CD14-positive monocyte (primary cell): ENCODE data around the gene CCP110. TPM values are rescaled to one million over a fixed set of nuclear protein-coding genes. Genes with fewer than 3 reads are reported as not detected.
A peak's percentile ranks its signal among the peaks of the same experiment; 100 is the strongest.

Experiments used
- DNase-seq, 3 donors: peaks; one replicate each; pipeline ENCODE4 v3.0.0-alpha.2; 2011 to 2022
- H2AFZ ChIP-seq: 2 replicates; pipeline ENCODE4 v1.6.0; 2012; ENCODE audit warnings: mild to moderate bottlenecking, low read depth, low read length, inconsistent platforms; ENCODE audit not compliant: insufficient read depth, poor library complexity, severe bottlenecking
- H3K27ac ChIP-seq, 2 donors: 1 replicate in 1 of 2; 2 replicates in 1 of 2; pipeline ENCODE4 v1.5.1; 2012 to 2013; ENCODE audit warnings: low read length in 2 of 2, control low read depth in 1 of 2, inconsistent platforms in 1 of 2, low read depth in 1 of 2, mild to moderate bottlenecking in 1 of 2
- H3K27me3 ChIP-seq, 2 donors: one replicate each; pipeline versions ENCODE4 v1.6.0 to v1.6.1; 2011 to 2013; ENCODE audit warnings: low read length in 2 of 2; ENCODE audit not compliant: control insufficient read depth in 2 of 2, insufficient read depth in 2 of 2
- H3K36me3 ChIP-seq, 2 donors: replicated peaks in 1 of 2; 1 replicate in 1 of 2; 2 replicates in 1 of 2; pipeline versions ENCODE4 v1.5.1 to v1.6.1; 2012 to 2013; ENCODE audit warnings: low read length in 2 of 2, control low read depth in 1 of 2, inconsistent platforms in 1 of 2, mild to moderate bottlenecking in 1 of 2; ENCODE audit not compliant: insufficient read depth in 2 of 2, control insufficient read depth in 1 of 2
- H3K4me1 ChIP-seq, 2 donors: 1 replicate in 1 of 2; 2 replicates in 1 of 2; pipeline versions ENCODE4 v1.5.1 to v1.6.1; 2012 to 2013; ENCODE audit warnings: low read length in 2 of 2, control low read depth in 1 of 2, inconsistent platforms in 1 of 2, mild to moderate bottlenecking in 1 of 2, moderate library complexity in 1 of 2; ENCODE audit not compliant: insufficient read depth in 2 of 2, control insufficient read depth in 1 of 2
- H3K4me2 ChIP-seq: replicated peaks from 2 replicates; pipeline ENCODE3; 2012; ENCODE audit warnings: low read length, moderate library complexity, mild to moderate bottlenecking; ENCODE audit not compliant: poor library complexity, severe bottlenecking; ENCODE audit errors: extremely low read depth
- H3K4me3 ChIP-seq, 3 experiments: fragments of 200-600 bp in 1 of 3; sonication (generic) in 1 of 3; replicated peaks in 1 of 3; 1 replicate in 2 of 3; 2 replicates in 1 of 3; pipeline ENCODE4 v1.5.1; 2011 to 2013; ENCODE audit warnings: low read length in 3 of 3, mild to moderate bottlenecking in 3 of 3, control low read depth in 2 of 3, low read depth in 2 of 3, inconsistent platforms in 1 of 3, moderate library complexity in 1 of 3
- H3K79me2 ChIP-seq: 2 replicates; pipeline ENCODE4 v1.6.0; 2012; ENCODE audit warnings: mild to moderate bottlenecking, control low read depth, inconsistent platforms, low read length, moderate library complexity; ENCODE audit not compliant: insufficient read depth
- H3K9ac ChIP-seq: 2 replicates; pipeline ENCODE4 v1.6.0; 2017; ENCODE audit warnings: low read length, mild to moderate bottlenecking; ENCODE audit not compliant: insufficient read depth, poor library complexity, severe bottlenecking
- H3K9me3 ChIP-seq, 2 donors: replicated peaks in 1 of 2; 1 replicate in 1 of 2; 2 replicates in 1 of 2; pipeline versions ENCODE4 v1.5.1 to v1.6.1; 2012 to 2013; ENCODE audit warnings: low read length in 2 of 2, control low read depth in 1 of 2; ENCODE audit not compliant: control insufficient read depth in 1 of 2, insufficient read depth in 1 of 2
- H4K20me1 ChIP-seq: 2 replicates; pipeline ENCODE4 v1.6.0; 2012; ENCODE audit warnings: mild to moderate bottlenecking, low read length, control low read depth, moderate library complexity; ENCODE audit not compliant: insufficient read depth
- H3K27ac Mint-ChIP-seq, 7 donors: one replicate each; pipeline ENCODE4 v1.8.0; 2020; ENCODE audit warnings: mild to moderate bottlenecking in 7 of 7, mixed read lengths in 7 of 7, moderate library complexity in 6 of 7, inconsistent platforms in 2 of 7
- H3K27me3 Mint-ChIP-seq, 3 donors: one replicate each; pipeline ENCODE4 v1.8.0; 2021 to 2022; ENCODE audit warnings: low read depth in 3 of 3, mild to moderate bottlenecking in 3 of 3, mixed read lengths in 3 of 3, moderate library complexity in 3 of 3, inconsistent platforms in 1 of 3
- H3K36me3 Mint-ChIP-seq, 2 donors: one replicate each; pipeline ENCODE4 v1.8.0; 2020; ENCODE audit warnings: mixed read lengths in 2 of 2, inconsistent platforms in 1 of 2, mild to moderate bottlenecking in 1 of 2
- H3K4me1 Mint-ChIP-seq: one replicate; pipeline ENCODE4 v1.8.0; 2020; ENCODE audit warnings: mild to moderate bottlenecking, mixed read lengths
- H3K4me3 Mint-ChIP-seq, 2 donors: one replicate each; pipeline ENCODE4 v1.8.0; 2020; ENCODE audit warnings: mild to moderate bottlenecking in 2 of 2, mixed read lengths in 2 of 2, moderate library complexity in 1 of 2
- H3K9me3 Mint-ChIP-seq, 7 donors: one replicate each; pipeline ENCODE4 v1.8.0; 2020 to 2022; ENCODE audit warnings: mixed read lengths in 7 of 7, mild to moderate bottlenecking in 6 of 7, moderate library complexity in 6 of 7, inconsistent platforms in 2 of 7
- CTCF ChIP-seq: fragments of 200-600 bp; IDR thresholded peaks from one replicate; pipeline ENCODE4 v1.8.0; 2022; ENCODE audit warnings: antibody characterized with exemption, mild to moderate bottlenecking
- WGBS: methylation state at CpG from one replicate; pipeline ENCODE4 v1.1.5; 2013; ENCODE audit warnings: missing lambda C conversion rate; ENCODE audit not compliant: insufficient coverage; 5-methylcytosine and 5-hydroxymethylcytosine counted together
- intact Hi-C, 2 donors: fragments of 100-400 bp; cut with micrococcal nuclease; formaldehyde crosslinking; loops; one replicate each; pipeline versions ENCODE4 v1.15.0 to v1.15.1; 2023
- polyA plus RNA-seq, 3 donors: library from polyadenylated mRNA; depleted of rRNA in 1 of 3; unstranded in 2 of 3; stranded (reverse) in 1 of 3; fragments of 300-500 nt in 2 of 3; fragments of >200 nt in 1 of 3; fragmentation: Illumina TruSeq in 2 of 3; gene quantifications; 1 replicate in 2 of 3; 2 replicates in 1 of 3; pipeline ENCODE4 v1.2.3, GENCODE V29; 2012 to 2021

The CCP110 gene
- polyA plus RNA-seq, 3 donors, result 3.5 to 6.2 (median 6.1) TPM

- H2AFZ ChIP-seq, result no peak overlapping the region
- no peaks in the 10 kb centered on the region for H3K79me2 ChIP-seq
- peaks cover 84 to 98% of the 10 kb centered on the region in 2 donors for H3K36me3 Mint-ChIP-seq
- 100% methylated on average over 2 of the region's 10 CpGs for WGBS
- intact Hi-C loops, result loop anchor here in 1 of 2 donors (5.0 kb wide), 1 partner anchor 60 kb away; no protein-coding TSS in a partner anchor
- H3K9ac ChIP-seq, result no peak overlapping the region
- H3K27ac Mint-ChIP-seq, result no peak overlapping the region
- no peak for DNase-seq
- peaks cover 6 to 18% (median 8%) of the 10 kb centered on the region in 7 donors for H3K9me3 Mint-ChIP-seq
- H3K27me3 ChIP-seq, result no peaks in the 10 kb centered on the region
- H3K27ac ChIP-seq, result no peak overlapping the region
- H4K20me1 ChIP-seq, result no peaks in the 10 kb centered on the region
- H3K9me3 ChIP-seq, result peaks cover 6 to 7% of the 10 kb centered on the region in 2 donors
- no peak overlapping the region for H3K4me2 ChIP-seq
- peaks cover 6% of the 10 kb centered on the region for H3K4me1 Mint-ChIP-seq
- H3K4me1 ChIP-seq, result no peaks in the 10 kb centered on the region
- H3K36me3 ChIP-seq, result peaks cover 75 to 97% of the 10 kb centered on the region in 2 donors
- H3K4me3 ChIP-seq, result no peak overlapping the region
- H3K27me3 Mint-ChIP-seq, result peaks cover 0 to 1% (median 0%) of the 10 kb centered on the region in 3 donors
- H3K4me3 Mint-ChIP-seq, result no peak overlapping the region
- TF ChIP-seq CTCF, result no peak
These were observed 58.5 kb downstream of the CCP110 start for GRCh38 chr16:19582050-19582831.

- Histone ChIP-seq H3K36me3 (peaks cover 59 to 93% of the 10 kb centered on the region in 2 donors), H2AFZ (no peak overlapping the region), H3K27ac (no peak overlapping the region), H4K20me1 (no peaks in the 10 kb centered on the region), H3K4me2 (no peak overlapping the region), H3K79me2 (no peaks in the 10 kb centered on the region), H3K9me3 (peaks cover 6 to 7% of the 10 kb centered on the region in 2 donors), H3K4me3 (no peak overlapping the region), H3K4me1 (no peaks in the 10 kb centered on the region), H3K9ac (no peak overlapping the region), H3K27me3 (no peaks in the 10 kb centered on the region)
- TF ChIP-seq CTCF, result peak; percentile 78
- Mint-ChIP-seq H3K27ac (peak overlapping the region in 4 of 7 donors; percentile 15 to 39 (median 31)), H3K4me1 (peaks cover 6% of the 10 kb centered on the region), H3K4me3 (no peak overlapping the region), H3K9me3 (peaks cover 4 to 18% (median 8%) of the 10 kb centered on the region in 7 donors), H3K36me3 (peaks cover 73 to 98% of the 10 kb centered on the region in 2 donors), H3K27me3 (peaks cover 0 to 1% (median 0%) of the 10 kb centered on the region in 3 donors)
- DNase-seq, result peak; percentile 10 to 35 (median 13)
- intact Hi-C loops, result loop anchor here in 1 of 2 donors (5.0 kb wide), 1 partner anchor 59 kb away; no protein-coding TSS in a partner anchor
- WGBS, result no CpG with 5 or more reads among the region's 5 CpGs
These were observed 60.0 kb downstream of the CCP110 start for GRCh38 chr16:19583665-19584300.
